K562 (cell line): ENCODE measurements around the gene ZFPM1. TPM values are rescaled to one million over a fixed set of nuclear protein-coding genes. Genes with fewer than 3 reads are reported as not detected.

Experiments used
- MITF ChIP-seq: IDR thresholded peaks from 2 replicates; pipeline ENCODE4 v1.6.1; 2014; ENCODE audit warnings: antibody characterized with exemption
- NR2C2 ChIP-seq, 2 experiments: fragments of 200-800 bp in 1 of 2; sonication (Bioruptor generic) in 1 of 2; sonication (generic) in 1 of 2; formaldehyde crosslinking in 1 of 2; IDR thresholded peaks; 2 replicates each; pipeline versions ENCODE4 v1.6.1 to v1.8.0; 2016 to 2022; ENCODE audit warnings: mild to moderate bottlenecking in 1 of 2, missing compliant biosample characterization in 1 of 2, missing genetic modification characterization in 1 of 2, missing genetic modification reagents in 1 of 2
- PPARD ChIP-seq: fragments of 250-450 bp; sonication (Bioruptor Pico); IDR thresholded peaks from 2 replicates; pipeline ENCODE4 v1.8.0; 2022; ENCODE audit warnings: inconsistent platforms, mild to moderate bottlenecking, moderate library complexity
- SUPT5H ChIP-seq: fragments of 450-650 bp; IDR thresholded peaks from 2 replicates; pipeline ENCODE4 v1.6.1; 2016
- TEAD1 ChIP-seq, 2 experiments: fragments of 450-650 bp in 1 of 2; sonication (generic) in 1 of 2; formaldehyde crosslinking; IDR thresholded peaks; 2 replicates each; pipeline versions ENCODE4 v1.4.0 to v1.8.0; 2020 to 2022; ENCODE audit warnings: mild to moderate bottlenecking in 2 of 2, missing genetic modification reagents in 1 of 2
- U2AF1 ChIP-seq: fragments of 200-400 bp; formaldehyde crosslinking; optimal IDR thresholded peaks from 2 replicates; pipeline ENCODE3; 2017; ENCODE audit warnings: mild to moderate bottlenecking, low read depth, low read length, moderate library complexity
- ZNF143 ChIP-seq: sonication (generic); formaldehyde crosslinking; IDR thresholded peaks from 2 replicates; pipeline ENCODE4 v1.9.0; 2022; ENCODE audit warnings: mild to moderate bottlenecking, missing genetic modification reagents
- ZNF311 ChIP-seq: fragments of 250-450 bp; sonication (Bioruptor Pico); IDR thresholded peaks from 2 replicates; pipeline ENCODE4 v1.4.0; 2020; ENCODE audit warnings: mild to moderate bottlenecking, moderate library complexity
- ZNF318 ChIP-seq, 2 experiments: fragments of 450-650 bp; IDR thresholded peaks; 2 replicates each; pipeline ENCODE4 v1.6.1; 2016; ENCODE audit warnings: mild to moderate bottlenecking in 2 of 2, borderline replicate concordance in 1 of 2, low read depth in 1 of 2, moderate library complexity in 1 of 2
- ZNF408 ChIP-seq: fragments of 250-450 bp; sonication (Bioruptor Pico); IDR thresholded peaks from 2 replicates; pipeline ENCODE4 v1.4.0; 2020; ENCODE audit warnings: low read depth, mild to moderate bottlenecking, moderate library complexity
- ZNF511 ChIP-seq: sonication (generic); formaldehyde crosslinking; IDR thresholded peaks from 2 replicates; pipeline ENCODE4 v1.8.0; 2022; ENCODE audit warnings: mild to moderate bottlenecking, missing genetic modification reagents
- ZNF518B ChIP-seq: fragments of 250-450 bp; sonication (Bioruptor Pico); IDR thresholded peaks from 2 replicates; pipeline ENCODE4 v1.5.0; 2021; ENCODE audit warnings: mild to moderate bottlenecking, moderate library complexity
- polyA plus RNA-seq, 8 experiments: library from polyadenylated mRNA; depleted of rRNA in 4 of 8; stranded (reverse) in 5 of 8; unstranded in 3 of 8; fragments of >200 nt; fragmentation: Nextera tagmentation in 2 of 8; fragmentation: Illumina TruSeq in 1 of 8; extraction: Ambion mirVana in 2 of 8; extraction: Trizol in 1 of 8; gene quantifications; 2 replicates each; pipeline versions ENCODE4 v1.2.1 to v1.2.3, GENCODE V29; 2011 to 2014; ENCODE audit warnings: inconsistent platforms in 1 of 8, missing spikeins in 1 of 8
- total RNA-seq, 7 experiments: library from RNA; depleted of rRNA in 6 of 7; stranded (reverse); fragments of >200 nt in 6 of 7; fragmentation: Illumina TruSeq in 2 of 7; extraction: Trizol in 2 of 7; gene quantifications; 2 replicates each; pipeline versions ENCODE4 v1.2.1 to v1.2.3, GENCODE V29; 2011 to 2021; ENCODE audit warnings: low replicate concordance in 1 of 7

Gene ZFPM1
- total and polyA plus RNA-seq, 9 of the 15 experiments (the other 6 are each of a cell fraction or from before 2014, with no cell fraction given), result 0.03 to 35.9 (median 1.4) TPM

GRCh38 chr16:88452482-88453216 lies 431 bp upstream of the ZFPM1 start (continued):
- TF ChIP-seq ZNF318 (IDR thresholded peaks at IDR 0.05; ENCODE audit: borderline replicate concordance in 1 of 2, low read depth in 1 of 2) (no peak), TEAD1 (CRISPR knock-in tag; IDR thresholded peaks at IDR 0.05) (no peak), SUPT5H (peak; percentile 45; the same call in 1 of the 2 replicates), PPARD (CRISPR knock-in tag) (no peak), U2AF1 (no peak), ZNF311 (CRISPR knock-in tag) (no peak), MITF (no peak), NR2C2 (CRISPR knock-in tag; IDR thresholded peaks at IDR 0.05) (0 out of 2 replicates have a peak, but pooled peaks have one; percentile 23), NR2C2 (tag; IDR thresholded peaks at IDR 0.05) (peak; percentile 57), ZNF511 (CRISPR knock-in tag) (peak; percentile 84; the same call in 1 of the 2 replicates), ZNF408 (no peak), ZNF143 (CRISPR knock-in tag) (no peak), ZNF518B (CRISPR knock-in tag) (no peak)
